Ishikawa (cell line): ENCODE results near the gene PPFIBP2.

Experiments
- CEBPB ChIP-seq: IDR thresholded peaks from 2 replicates; pipeline ENCODE4 v1.6.1; 2012
- CREB1 ChIP-seq: IDR thresholded peaks from 2 replicates; pipeline ENCODE4 v1.6.1; 2012; ENCODE audit warnings: low read depth
- EGR1 ChIP-seq: IDR thresholded peaks from 2 replicates; pipeline ENCODE4 v1.6.1; 2012
- EP300 ChIP-seq: IDR thresholded peaks from 2 replicates; pipeline ENCODE4 v1.6.1; 2012; ENCODE audit warnings: borderline replicate concordance
- FOXM1 ChIP-seq: IDR thresholded peaks from 2 replicates; pipeline ENCODE4 v1.6.1; 2012; ENCODE audit warnings: low read depth, borderline replicate concordance
- MAX ChIP-seq: IDR thresholded peaks from 2 replicates; pipeline ENCODE4 v1.6.1; 2012
- NFIC ChIP-seq: IDR thresholded peaks from 2 replicates; pipeline ENCODE4 v1.6.1; 2012
- RAD21 ChIP-seq: IDR thresholded peaks from 2 replicates; pipeline ENCODE4 v1.6.1; 2012; ENCODE audit warnings: low read depth
- REST ChIP-seq: IDR thresholded peaks from 2 replicates; pipeline ENCODE4 v1.6.1; 2012; ENCODE audit warnings: low read depth, mild to moderate bottlenecking
- TAF1 ChIP-seq: IDR thresholded peaks from 2 replicates; pipeline ENCODE4 v1.6.1; 2012; ENCODE audit warnings: low read depth, mild to moderate bottlenecking
- TCF12 ChIP-seq: IDR thresholded peaks from 2 replicates; pipeline ENCODE4 v1.6.1; 2012; ENCODE audit warnings: low read depth
- USF1 ChIP-seq: IDR thresholded peaks from 2 replicates; pipeline ENCODE4 v1.6.1; 2012
- YY1 ChIP-seq: IDR thresholded peaks from 2 replicates; pipeline ENCODE4 v1.6.1; 2012; ENCODE audit warnings: low read depth

GRCh38 chr11:7512525-7513233 is 1.1 kb upstream of the PPFIBP2 start:
- TF ChIP-seq MAX (no peak), REST (no peak), EP300 (no peak), CEBPB (no peak), TCF12 (no peak), YY1 (no peak), USF1 (no peak), NFIC (no peak), TAF1 (no peak), EGR1 (no peak), RAD21 (no peak), FOXM1 (no peak), CREB1 (no peak)
